Natural killer cell (primary cell): ENCODE results near the gene NEDD4L. TPM values are rescaled to one million over a fixed set of nuclear protein-coding genes. Genes with fewer than 3 reads are reported as not detected.

Source experiments
- ATAC-seq, 3 donors: fragments of 150-1000 bp in 2 of 3; fragments of 200-7000 bp in 1 of 3; cut with Tn5 transposase; 1 replicate in 1 of 3; 2 replicates in 2 of 3; pipeline ENCODE4 v1.10.0; 2021; ENCODE audit warnings: mild to moderate bottlenecking in 2 of 3, moderate library complexity in 2 of 3
- DNase-seq, 2 donors: peaks; one replicate each; pipeline versions ENCODE4 v3.0.0 to v3.0.0-alpha.2; 2013 to 2021; ENCODE audit warnings: mixed read lengths in 1 of 2
- H3K27ac ChIP-seq: one replicate; pipeline ENCODE4 v1.5.1; 2013; ENCODE audit warnings: mild to moderate bottlenecking, low read length
- H3K27me3 ChIP-seq: one replicate; pipeline ENCODE4 v1.6.1; 2013; ENCODE audit warnings: low read length; ENCODE audit not compliant: control insufficient read depth, insufficient read depth
- H3K36me3 ChIP-seq: one replicate; pipeline ENCODE4 v1.6.1; 2013; ENCODE audit warnings: low read length; ENCODE audit not compliant: control insufficient read depth, insufficient read depth
- H3K4me1 ChIP-seq: one replicate; pipeline ENCODE4 v1.6.1; 2013; ENCODE audit warnings: low read length; ENCODE audit not compliant: control insufficient read depth, insufficient read depth
- H3K4me3 ChIP-seq: one replicate; pipeline ENCODE4 v1.5.1; 2013; ENCODE audit warnings: low read length
- H3K9me3 ChIP-seq: one replicate; pipeline ENCODE4 v1.6.1; 2013; ENCODE audit warnings: low read length; ENCODE audit not compliant: control insufficient read depth, insufficient read depth
- H3K27ac Mint-ChIP-seq, 2 donors: one replicate each; pipeline ENCODE4 v1.8.0; 2022; ENCODE audit warnings: mild to moderate bottlenecking in 2 of 2, mixed read lengths in 2 of 2, moderate library complexity in 1 of 2
- H3K27me3 Mint-ChIP-seq, 2 donors: one replicate each; pipeline ENCODE4 v1.8.0; 2022; ENCODE audit warnings: low read depth in 2 of 2, mixed read lengths in 2 of 2
- H3K36me3 Mint-ChIP-seq: one replicate; pipeline ENCODE4 v1.8.0; 2022; ENCODE audit warnings: mixed read lengths
- H3K4me1 Mint-ChIP-seq, 2 donors: one replicate each; pipeline ENCODE4 v1.8.0; 2022; ENCODE audit warnings: mixed read lengths in 2 of 2
- H3K4me3 Mint-ChIP-seq: one replicate; pipeline ENCODE4 v1.8.0; 2022; ENCODE audit warnings: mild to moderate bottlenecking, moderate library complexity, mixed read lengths
- H3K9me3 Mint-ChIP-seq, 2 donors: one replicate each; pipeline ENCODE4 v1.8.0; 2022; ENCODE audit warnings: mixed read lengths in 2 of 2
- CTCF ChIP-seq: fragments of 200-600 bp; IDR thresholded peaks from one replicate; pipeline ENCODE4 v1.8.0; 2022; ENCODE audit warnings: antibody characterized with exemption
- WGBS: methylation state at CpG from one replicate; pipeline ENCODE4 v1.1.7; 2013; ENCODE audit warnings: missing lambda C conversion rate; ENCODE audit not compliant: insufficient coverage; 5-methylcytosine and 5-hydroxymethylcytosine counted together
- intact Hi-C: fragments of 100-400 bp; cut with micrococcal nuclease; formaldehyde crosslinking; loops from one replicate; pipeline ENCODE4 v1.14.2; 2022
- total RNA-seq, 4 donors: library from RNA; stranded (reverse); fragments of 120-200 nt in 1 of 4; gene quantifications; one replicate each; pipeline versions ENCODE4 v1.2.3 to v1.2.4, GENCODE V29; 2013 to 2022

The NEDD4L gene
- total RNA-seq, 3 donors from 2014 or later (not counting 1 experiment from before 2014, with no cell fraction given), result 3.4 to 15.3 (median 14.3) TPM

DNA sequence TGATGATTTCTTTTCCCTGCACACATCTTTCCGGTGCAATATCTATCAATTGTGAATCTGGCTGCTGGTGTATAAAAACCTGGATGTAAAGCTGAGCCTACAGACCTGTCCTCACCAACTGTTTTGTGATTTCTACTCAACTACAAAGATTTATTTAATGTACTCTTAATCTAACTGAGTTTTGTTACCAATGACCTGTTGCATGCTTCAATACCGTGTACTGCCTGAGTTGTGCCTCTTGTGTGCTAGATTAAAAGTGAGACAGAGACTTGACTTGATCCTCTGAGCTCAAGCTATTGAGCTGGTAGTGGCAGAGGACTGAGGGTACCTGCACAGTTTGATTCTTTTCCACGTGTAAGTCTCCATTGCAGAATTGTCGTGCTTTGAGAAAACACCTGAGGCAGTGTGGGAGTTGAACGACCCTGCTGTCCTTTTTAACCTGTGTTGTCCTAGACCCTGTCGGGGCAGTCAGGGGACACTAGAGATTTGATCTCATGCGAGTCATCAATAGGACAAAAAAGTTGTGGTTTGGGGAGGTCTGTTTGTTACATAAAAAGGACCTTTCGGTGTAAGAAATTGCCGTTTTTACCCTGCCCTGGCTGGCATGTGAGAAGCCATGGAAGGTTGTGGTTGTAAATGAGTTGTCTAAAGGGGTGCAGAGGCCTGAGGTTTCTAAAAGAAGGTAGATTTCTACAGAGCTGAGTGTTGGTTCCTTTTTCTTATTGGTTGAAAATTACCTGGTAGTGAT is 353.5 kb downstream of the NEDD4L start:
- H3K9me3 ChIP-seq, result no peaks in the 10 kb centered on the region
- no peak overlapping the region for H3K4me3 ChIP-seq
- intact Hi-C loops, result no loop called here
- DNase-seq (no peak), ATAC-seq (no peak)
- H3K27ac ChIP-seq, result no peak overlapping the region
- no peak overlapping the region for H3K4me3 Mint-ChIP-seq
- H3K27me3 ChIP-seq, result no peaks in the 10 kb centered on the region
- no peaks in the 10 kb centered on the region for H3K4me1 ChIP-seq
- 88% methylated on average over 8 of the region's 9 CpGs for WGBS
- no peak for TF ChIP-seq CTCF
- H3K27ac Mint-ChIP-seq, result no peak overlapping the region
- no peaks in the 10 kb centered on the region for H3K36me3 Mint-ChIP-seq
- no peaks in the 10 kb centered on the region for H3K36me3 ChIP-seq
- no peaks in the 10 kb centered on the region for H3K4me1 Mint-ChIP-seq
- no peaks in the 10 kb centered on the region for H3K27me3 Mint-ChIP-seq
- no peaks in the 10 kb centered on the region for H3K9me3 Mint-ChIP-seq

DNA sequence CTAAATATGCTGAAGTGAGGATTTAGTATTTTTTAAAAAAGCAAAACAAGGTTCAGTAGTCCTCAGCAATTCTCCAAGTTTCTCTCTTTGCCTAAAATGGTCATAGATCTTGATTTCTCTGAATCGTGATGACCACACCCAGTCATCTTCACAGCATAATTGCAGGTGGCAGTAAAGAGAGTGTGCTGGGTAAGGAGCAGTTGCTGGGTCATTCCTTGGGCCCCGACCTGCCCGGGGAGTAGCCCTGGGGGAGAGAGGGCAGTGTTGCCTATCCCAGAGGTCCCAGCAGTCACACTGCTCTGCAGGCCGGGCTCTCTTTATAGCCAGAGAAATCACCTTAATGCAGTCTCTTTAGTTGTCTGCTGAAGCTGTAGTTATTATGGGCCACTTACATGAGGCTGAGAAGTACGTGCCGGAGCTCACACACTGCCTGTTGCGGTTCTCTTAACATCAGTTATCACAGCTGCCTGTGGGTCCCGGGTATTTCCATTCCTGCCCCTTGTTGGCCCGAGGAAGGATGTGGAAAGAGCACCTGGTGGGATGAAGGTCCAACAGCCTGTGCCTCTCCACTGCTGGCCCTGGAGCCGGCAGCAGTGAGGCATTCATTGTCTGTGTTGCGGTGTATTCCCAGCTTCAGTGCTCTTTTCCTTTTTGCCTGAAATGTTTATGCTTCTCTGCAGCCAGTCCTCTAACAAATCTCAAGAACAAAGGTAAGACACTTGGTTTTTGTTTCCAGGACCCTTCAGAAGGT is 354.8 kb downstream of the NEDD4L start:
- H3K9me3 Mint-ChIP-seq, result no peaks in the 10 kb centered on the region
- WGBS, result 89% methylated on average over 11 of the region's 11 CpGs
- H3K4me1 Mint-ChIP-seq, result no peaks in the 10 kb centered on the region
- H3K27ac Mint-ChIP-seq, result no peak overlapping the region
- Histone ChIP-seq H3K4me3 (no peak overlapping the region), H3K27ac (no peak overlapping the region), H3K4me1 (no peaks in the 10 kb centered on the region), H3K9me3 (no peaks in the 10 kb centered on the region), H3K36me3 (no peaks in the 10 kb centered on the region), H3K27me3 (no peaks in the 10 kb centered on the region)
- H3K36me3 Mint-ChIP-seq, result no peaks in the 10 kb centered on the region
- no peak for TF ChIP-seq CTCF
- DNase-seq (no peak), ATAC-seq (no peak)
- intact Hi-C loops, result no loop called here
- H3K27me3 Mint-ChIP-seq, result no peaks in the 10 kb centered on the region
- H3K4me3 Mint-ChIP-seq, result no peak overlapping the region

DNA sequence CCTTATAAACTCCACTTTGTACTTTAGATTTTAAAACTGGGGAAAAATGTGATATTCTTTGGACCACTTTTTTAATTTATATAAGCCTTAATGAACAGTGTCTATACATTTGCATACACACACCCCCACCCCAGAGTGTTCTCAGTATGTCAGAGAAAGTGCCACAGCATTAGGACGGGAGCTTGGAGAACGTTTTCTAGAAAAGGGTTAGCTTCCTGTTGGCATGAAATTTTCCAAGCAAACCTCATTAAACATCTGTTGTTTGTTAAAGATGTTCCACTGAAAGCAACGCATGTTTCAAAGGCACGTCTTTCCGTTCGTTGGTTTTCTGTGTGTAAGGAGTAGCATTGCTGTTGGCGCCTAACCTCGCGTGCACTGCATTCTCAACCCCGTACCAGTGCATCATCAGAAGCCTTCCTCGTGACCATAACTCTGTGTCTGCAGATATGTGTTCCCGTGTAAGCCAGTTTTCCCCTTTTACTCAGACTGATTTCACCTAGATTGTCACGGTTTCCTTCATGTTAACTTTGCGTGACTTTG is 356.4 kb downstream of the NEDD4L start:
- DNase-seq, result peak in 1 of 2 donors; percentile 56
- H3K4me1 ChIP-seq, result no peaks in the 10 kb centered on the region
- H3K9me3 Mint-ChIP-seq, result no peaks in the 10 kb centered on the region
- H3K4me1 Mint-ChIP-seq, result no peaks in the 10 kb centered on the region
- H3K27me3 ChIP-seq, result no peaks in the 10 kb centered on the region
- H3K4me3 Mint-ChIP-seq, result no peak overlapping the region
- intact Hi-C loops, result no loop called here
- H3K27ac ChIP-seq, result no peak overlapping the region
- ATAC-seq, result no peak
- TF ChIP-seq CTCF, result no peak
- no peaks in the 10 kb centered on the region for H3K27me3 Mint-ChIP-seq
- 83% methylated on average over 12 of the region's 14 CpGs for WGBS
- no peak overlapping the region for H3K4me3 ChIP-seq
- H3K36me3 ChIP-seq, result no peaks in the 10 kb centered on the region
- H3K36me3 Mint-ChIP-seq, result no peaks in the 10 kb centered on the region
- no peaks in the 10 kb centered on the region for H3K9me3 ChIP-seq
- no peak overlapping the region for H3K27ac Mint-ChIP-seq
